Measurements from ENCODE around the gene GATAD2B. TPM values are rescaled to one million over a fixed set of nuclear protein-coding genes. Genes with fewer than 3 reads are reported as not detected.

GATAD2B gene
- total RNA-seq, 1 donor, result 11.6 TPM

GRCh38 chr1:153793973-153794615 is 128.7 kb downstream of the GATAD2B start:
- Histone ChIP-seq H3K4me3 (ENCODE audit: insufficient read depth, low read length) (no peak overlapping the region), H3K4me1 (ENCODE audit: insufficient read depth, low read length) (peaks cover 26% of the 10 kb centered on the region), H2AFZ (ENCODE audit: low read length) (no peak overlapping the region), H3K36me3 (ENCODE audit: insufficient read depth, low read length) (no peaks in the 10 kb centered on the region), H3K27me3 (ENCODE audit: insufficient read depth, low read length) (no peaks in the 10 kb centered on the region), H3K9me3 (ENCODE audit: low read depth, low read length) (no peaks in the 10 kb centered on the region), H3K4me2 (ENCODE audit: insufficient read depth, low read length) (no peak overlapping the region), H4K20me1 (ENCODE audit: insufficient read depth, low read length) (peaks cover 4% of the 10 kb centered on the region), H3K79me2 (ENCODE audit: insufficient read depth, low read length) (no peaks in the 10 kb centered on the region), H3K27ac (ENCODE audit: low read depth, low read length) (no peak overlapping the region)
- DNase-seq (ENCODE audit: insufficient read length, low spot score, missing footprints), result no peak
- TF ChIP-seq, protein P1, sequence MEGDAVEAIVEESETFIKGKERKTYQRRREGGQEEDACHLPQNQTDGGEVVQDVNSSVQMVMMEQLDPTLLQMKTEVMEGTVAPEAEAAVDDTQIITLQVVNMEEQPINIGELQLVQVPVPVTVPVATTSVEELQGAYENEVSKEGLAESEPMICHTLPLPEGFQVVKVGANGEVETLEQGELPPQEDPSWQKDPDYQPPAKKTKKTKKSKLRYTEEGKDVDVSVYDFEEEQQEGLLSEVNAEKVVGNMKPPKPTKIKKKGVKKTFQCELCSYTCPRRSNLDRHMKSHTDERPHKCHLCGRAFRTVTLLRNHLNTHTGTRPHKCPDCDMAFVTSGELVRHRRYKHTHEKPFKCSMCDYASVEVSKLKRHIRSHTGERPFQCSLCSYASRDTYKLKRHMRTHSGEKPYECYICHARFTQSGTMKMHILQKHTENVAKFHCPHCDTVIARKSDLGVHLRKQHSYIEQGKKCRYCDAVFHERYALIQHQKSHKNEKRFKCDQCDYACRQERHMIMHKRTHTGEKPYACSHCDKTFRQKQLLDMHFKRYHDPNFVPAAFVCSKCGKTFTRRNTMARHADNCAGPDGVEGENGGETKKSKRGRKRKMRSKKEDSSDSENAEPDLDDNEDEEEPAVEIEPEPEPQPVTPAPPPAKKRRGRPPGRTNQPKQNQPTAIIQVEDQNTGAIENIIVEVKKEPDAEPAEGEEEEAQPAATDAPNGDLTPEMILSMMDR (IDR thresholded peaks at IDR 0.05; ENCODE audit: extremely low read depth, low read depth, low read length), result no peak

- no peak for DNase-seq (ENCODE audit: insufficient read length, low spot score, missing footprints)
- H3K27ac ChIP-seq (ENCODE audit: low read depth, low read length), result no peak overlapping the region
- no peak overlapping the region for H3K4me3 ChIP-seq (ENCODE audit: insufficient read depth, low read length)
- no peak overlapping the region for H2AFZ ChIP-seq (ENCODE audit: low read length)
- no peaks in the 10 kb centered on the region for H3K27me3 ChIP-seq (ENCODE audit: insufficient read depth, low read length)
- H3K36me3 ChIP-seq (ENCODE audit: insufficient read depth, low read length), result no peaks in the 10 kb centered on the region
- peaks cover 4% of the 10 kb centered on the region for H4K20me1 ChIP-seq (ENCODE audit: insufficient read depth, low read length)
- H3K9me3 ChIP-seq (ENCODE audit: low read depth, low read length), result no peaks in the 10 kb centered on the region
- no peaks in the 10 kb centered on the region for H3K79me2 ChIP-seq (ENCODE audit: insufficient read depth, low read length)
- H3K4me2 ChIP-seq (ENCODE audit: insufficient read depth, low read length), result no peak overlapping the region
- TF ChIP-seq, protein P1 (IDR thresholded peaks at IDR 0.05; ENCODE audit: extremely low read depth, low read depth, low read length), result no peak
- peaks cover 26% of the 10 kb centered on the region for H3K4me1 ChIP-seq (ENCODE audit: insufficient read depth, low read length)
Observed at GRCh38 chr1:153793261-153793972, 129.4 kb downstream of the GATAD2B start.

DNA sequence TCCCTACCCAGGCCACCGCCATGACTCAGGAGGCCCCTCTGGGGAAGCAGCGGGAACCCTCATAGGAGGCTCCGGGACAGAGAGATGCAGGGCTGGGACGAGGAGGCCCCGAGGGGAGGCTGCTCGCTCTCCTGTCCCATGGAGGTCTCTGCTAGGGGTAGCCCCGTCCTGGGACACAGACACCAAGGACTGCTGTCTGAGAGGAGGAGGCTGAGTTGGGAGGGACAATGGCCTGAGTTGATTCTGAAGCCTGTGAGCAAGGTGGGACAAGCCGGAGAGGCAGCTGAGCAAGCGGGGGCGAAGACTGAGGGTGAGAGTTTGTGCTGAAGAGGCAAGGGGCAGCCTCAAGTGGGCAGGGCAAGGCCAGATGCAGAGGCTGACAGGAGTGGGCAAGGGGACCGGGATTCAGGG is 130.1 kb downstream of the GATAD2B start:
- TF ChIP-seq, protein P1 (IDR thresholded peaks at IDR 0.05; ENCODE audit: extremely low read depth, low read depth, low read length), result no peak
- DNase-seq (ENCODE audit: insufficient read length, low spot score, missing footprints), result no peak
- peaks cover 4% of the 10 kb centered on the region for H4K20me1 ChIP-seq (ENCODE audit: insufficient read depth, low read length)

DNA sequence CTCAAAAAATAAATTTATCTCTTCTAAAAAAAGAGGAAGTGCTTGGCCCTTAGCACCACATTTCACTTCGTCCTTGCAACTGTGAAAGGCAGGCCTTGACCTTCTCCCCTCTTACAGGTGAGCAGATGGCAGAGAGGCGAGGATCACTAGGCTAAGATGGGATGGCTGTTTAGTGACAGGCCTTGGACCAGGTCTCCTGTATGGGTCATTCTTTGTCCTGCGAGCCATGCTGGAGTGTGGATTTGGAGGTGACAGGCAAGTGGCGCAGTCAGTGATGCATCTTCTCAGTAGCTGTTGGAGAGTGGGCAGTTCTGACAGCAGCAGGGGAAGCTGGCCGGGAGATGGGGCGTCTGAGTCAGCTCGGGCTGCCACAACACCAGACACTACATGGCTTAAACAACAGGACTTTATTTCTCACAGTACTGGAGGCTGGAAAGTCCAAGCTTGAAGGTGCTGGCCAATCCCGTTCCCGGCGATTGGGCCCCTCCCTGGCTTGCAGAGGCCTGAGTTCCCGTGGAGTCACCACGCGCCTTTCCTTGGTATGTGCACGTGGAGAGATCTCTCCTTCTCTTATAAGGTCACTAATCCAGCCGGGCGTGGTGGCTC is 131.0 kb downstream of the GATAD2B start:
- Histone ChIP-seq H3K27ac (ENCODE audit: low read depth, low read length) (peak overlapping the region; percentile 97), H2AFZ (ENCODE audit: low read length) (peak overlapping the region; percentile 21), H3K4me2 (ENCODE audit: insufficient read depth, low read length) (peak overlapping the region; percentile 90)

More for the DNA sequence above, 130.1 kb downstream of the GATAD2B start:
- H3K4me1 ChIP-seq (ENCODE audit: insufficient read depth, low read length), result peaks cover 26% of the 10 kb centered on the region
- no peak overlapping the region for H2AFZ ChIP-seq (ENCODE audit: low read length)
- no peaks in the 10 kb centered on the region for H3K36me3 ChIP-seq (ENCODE audit: insufficient read depth, low read length)
- no peaks in the 10 kb centered on the region for H3K9me3 ChIP-seq (ENCODE audit: low read depth, low read length)
- H3K4me3 ChIP-seq (ENCODE audit: insufficient read depth, low read length), result no peak overlapping the region
- H3K27me3 ChIP-seq (ENCODE audit: insufficient read depth, low read length), result no peaks in the 10 kb centered on the region
- no peaks in the 10 kb centered on the region for H3K79me2 ChIP-seq (ENCODE audit: insufficient read depth, low read length)
- no peak overlapping the region for H3K4me2 ChIP-seq (ENCODE audit: insufficient read depth, low read length)
- H3K27ac ChIP-seq (ENCODE audit: low read depth, low read length), result no peak overlapping the region

More for the DNA sequence above, 131.0 kb downstream of the GATAD2B start:
- Histone ChIP-seq H3K9me3 (ENCODE audit: low read depth, low read length) (no peaks in the 10 kb centered on the region), H3K27me3 (ENCODE audit: insufficient read depth, low read length) (no peaks in the 10 kb centered on the region), H3K79me2 (ENCODE audit: insufficient read depth, low read length) (no peaks in the 10 kb centered on the region), H3K4me3 (ENCODE audit: insufficient read depth, low read length) (peak overlapping the region; percentile 70), H3K36me3 (ENCODE audit: insufficient read depth, low read length) (no peaks in the 10 kb centered on the region), H3K4me1 (ENCODE audit: insufficient read depth, low read length) (peaks cover 26% of the 10 kb centered on the region), H4K20me1 (ENCODE audit: insufficient read depth, low read length) (peaks cover under 1% of the 10 kb centered on the region)
- TF ChIP-seq, protein P1 (IDR thresholded peaks at IDR 0.05; ENCODE audit: extremely low read depth, low read depth, low read length), result no peak
- peak; percentile 92 for DNase-seq (ENCODE audit: insufficient read length, low spot score, missing footprints)
